ENCODE data around the gene SCYGR1.
A peak's percentile ranks its signal among the peaks of the same experiment; 100 is the strongest.

The SCYGR1 gene

DNA sequence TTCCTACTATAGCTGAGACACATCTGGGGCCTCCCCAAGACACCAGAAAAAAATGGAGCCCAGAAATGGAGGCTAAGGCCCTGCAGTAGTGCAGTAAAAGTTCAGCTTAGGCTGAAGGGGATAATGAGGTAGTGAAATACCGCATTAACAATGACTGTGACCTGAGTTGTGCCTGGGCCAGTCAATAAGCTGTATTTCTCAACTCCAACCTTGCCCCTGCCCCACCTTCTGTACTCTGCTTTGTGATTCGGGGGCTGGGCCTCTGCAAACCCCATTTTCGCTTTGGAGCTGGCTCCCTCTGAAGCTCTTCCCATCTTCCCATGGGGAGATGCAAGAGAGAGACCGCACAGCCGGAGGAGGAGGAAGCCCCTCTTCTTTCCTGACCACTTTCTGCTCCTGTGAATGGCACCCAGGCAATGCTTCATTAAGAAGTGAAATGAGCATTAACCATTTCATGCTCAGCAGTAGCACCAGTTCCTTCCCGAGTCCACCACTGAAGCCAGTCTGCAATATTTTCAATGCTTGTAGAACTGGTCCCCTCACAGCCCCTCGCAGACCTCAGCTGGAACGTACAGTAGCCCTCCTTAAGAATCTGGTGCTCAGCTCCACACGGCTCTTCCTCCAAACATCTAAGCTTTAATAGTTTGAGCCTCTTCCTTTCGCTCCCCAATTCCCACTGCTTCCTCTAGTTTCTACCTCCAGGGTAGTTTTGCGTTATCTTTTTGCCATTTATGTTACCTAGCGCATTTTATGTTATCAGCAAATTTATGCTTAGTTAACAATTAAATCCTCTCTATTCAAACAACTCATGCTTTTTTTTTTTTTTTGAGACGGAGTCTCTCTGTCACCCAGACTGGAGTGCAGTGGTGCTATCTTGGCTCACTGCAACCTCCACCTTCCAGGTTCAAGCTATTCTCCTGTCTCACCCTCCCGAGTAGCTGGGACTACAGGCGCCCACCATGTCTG is 32.6 kb upstream of the SCYGR1 start:
- no peaks in the 10 kb centered on the region for H3K36me3 ChIP-seq (ENCODE audit: control insufficient read depth, insufficient read depth, low read length)
- no peaks in the 10 kb centered on the region for H3K27me3 ChIP-seq (replicated peaks; ENCODE audit: control insufficient read depth, insufficient read depth, low read length)
- DNase-seq (ENCODE audit: extremely low read depth, insufficient read length) = no peak
- TF ChIP-seq, protein P1, sequence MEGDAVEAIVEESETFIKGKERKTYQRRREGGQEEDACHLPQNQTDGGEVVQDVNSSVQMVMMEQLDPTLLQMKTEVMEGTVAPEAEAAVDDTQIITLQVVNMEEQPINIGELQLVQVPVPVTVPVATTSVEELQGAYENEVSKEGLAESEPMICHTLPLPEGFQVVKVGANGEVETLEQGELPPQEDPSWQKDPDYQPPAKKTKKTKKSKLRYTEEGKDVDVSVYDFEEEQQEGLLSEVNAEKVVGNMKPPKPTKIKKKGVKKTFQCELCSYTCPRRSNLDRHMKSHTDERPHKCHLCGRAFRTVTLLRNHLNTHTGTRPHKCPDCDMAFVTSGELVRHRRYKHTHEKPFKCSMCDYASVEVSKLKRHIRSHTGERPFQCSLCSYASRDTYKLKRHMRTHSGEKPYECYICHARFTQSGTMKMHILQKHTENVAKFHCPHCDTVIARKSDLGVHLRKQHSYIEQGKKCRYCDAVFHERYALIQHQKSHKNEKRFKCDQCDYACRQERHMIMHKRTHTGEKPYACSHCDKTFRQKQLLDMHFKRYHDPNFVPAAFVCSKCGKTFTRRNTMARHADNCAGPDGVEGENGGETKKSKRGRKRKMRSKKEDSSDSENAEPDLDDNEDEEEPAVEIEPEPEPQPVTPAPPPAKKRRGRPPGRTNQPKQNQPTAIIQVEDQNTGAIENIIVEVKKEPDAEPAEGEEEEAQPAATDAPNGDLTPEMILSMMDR (IDR thresholded peaks at IDR 0.05; ENCODE audit: insufficient read depth, low read length, poor library complexity, severe bottlenecking) = no peak
- no peak overlapping the region for H3K4me3 ChIP-seq (replicated peaks; ENCODE audit: low read depth, low read length)

DNA sequence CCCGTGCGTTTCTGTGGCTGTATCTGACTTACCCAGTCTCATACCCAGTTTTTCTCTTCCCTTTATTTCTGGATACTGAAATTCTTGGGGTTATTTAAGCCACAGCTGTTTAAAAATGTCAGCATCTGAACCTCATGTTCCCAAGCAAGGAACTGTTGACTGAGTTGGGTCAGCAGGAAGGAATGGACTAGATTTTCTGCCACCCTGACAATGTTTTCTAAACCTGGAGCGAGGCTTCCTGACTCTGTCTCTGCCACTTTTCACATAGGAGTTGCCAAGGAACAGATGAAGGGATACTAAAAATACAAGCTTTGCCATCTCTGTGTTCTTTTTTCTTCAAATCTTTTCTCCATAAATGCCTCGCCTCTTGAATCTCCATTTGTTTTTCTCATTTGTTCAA is 29.0 kb upstream of the SCYGR1 start:
- TF ChIP-seq, protein P1 (IDR thresholded peaks at IDR 0.05; ENCODE audit: insufficient read depth, low read length, poor library complexity, severe bottlenecking) = no peak
- Histone ChIP-seq H3K27me3 (replicated peaks; ENCODE audit: control insufficient read depth, insufficient read depth, low read length) (no peaks in the 10 kb centered on the region), H3K36me3 (ENCODE audit: control insufficient read depth, insufficient read depth, low read length) (no peaks in the 10 kb centered on the region), H3K4me3 (replicated peaks; ENCODE audit: low read depth, low read length) (no peak overlapping the region)
- no peak for DNase-seq (ENCODE audit: extremely low read depth, insufficient read length)

DNA sequence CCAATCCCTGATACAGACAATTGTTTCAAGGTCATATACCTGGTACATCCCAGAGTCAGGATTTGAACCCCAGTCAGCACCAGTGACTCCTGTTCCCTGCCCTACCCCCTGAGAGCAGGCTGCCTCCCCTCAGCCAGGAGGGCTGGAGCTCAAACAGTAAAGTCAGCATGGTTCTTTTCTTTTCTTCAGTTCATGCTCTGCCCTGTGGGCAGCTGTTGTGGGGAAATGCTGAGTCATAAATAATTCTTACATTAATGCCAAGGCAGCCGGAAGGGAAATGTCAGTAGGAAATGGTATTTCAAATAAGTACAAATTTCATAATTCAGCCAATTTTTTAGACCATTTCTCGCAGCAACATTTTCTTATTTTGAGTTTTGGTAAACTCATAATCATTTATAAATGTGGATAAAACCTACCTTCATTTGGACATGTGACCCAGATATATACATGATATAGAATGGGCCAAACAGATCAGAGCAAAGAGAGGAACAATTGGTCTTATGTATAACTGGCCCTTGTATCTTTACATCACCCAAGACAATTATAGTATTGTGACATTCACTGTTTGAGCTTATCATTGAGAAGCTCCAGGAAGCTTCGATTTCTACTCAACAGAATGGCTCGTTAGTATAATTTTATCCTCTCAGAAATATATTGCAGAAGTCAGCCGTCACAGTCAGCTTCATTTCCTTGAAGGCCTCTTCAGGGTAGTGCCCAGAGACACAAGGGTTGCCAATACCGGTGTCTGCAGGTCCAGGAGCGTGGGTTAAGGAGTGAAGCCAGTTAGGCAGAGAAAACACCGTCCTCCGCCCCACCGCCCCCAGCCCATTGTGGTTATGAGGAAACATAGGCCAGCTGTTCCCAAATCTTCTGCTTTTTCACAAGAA is 28.0 kb upstream of the SCYGR1 start:
- Histone ChIP-seq H3K27me3 (replicated peaks; ENCODE audit: control insufficient read depth, insufficient read depth, low read length) (no peaks in the 10 kb centered on the region), H3K36me3 (ENCODE audit: control insufficient read depth, insufficient read depth, low read length) (no peaks in the 10 kb centered on the region), H3K4me3 (replicated peaks; ENCODE audit: low read depth, low read length) (no peak overlapping the region)
- TF ChIP-seq, protein P1 (IDR thresholded peaks at IDR 0.05; ENCODE audit: insufficient read depth, low read length, poor library complexity, severe bottlenecking) = no peak
- DNase-seq (ENCODE audit: extremely low read depth, insufficient read length) = peak; percentile 49

DNA sequence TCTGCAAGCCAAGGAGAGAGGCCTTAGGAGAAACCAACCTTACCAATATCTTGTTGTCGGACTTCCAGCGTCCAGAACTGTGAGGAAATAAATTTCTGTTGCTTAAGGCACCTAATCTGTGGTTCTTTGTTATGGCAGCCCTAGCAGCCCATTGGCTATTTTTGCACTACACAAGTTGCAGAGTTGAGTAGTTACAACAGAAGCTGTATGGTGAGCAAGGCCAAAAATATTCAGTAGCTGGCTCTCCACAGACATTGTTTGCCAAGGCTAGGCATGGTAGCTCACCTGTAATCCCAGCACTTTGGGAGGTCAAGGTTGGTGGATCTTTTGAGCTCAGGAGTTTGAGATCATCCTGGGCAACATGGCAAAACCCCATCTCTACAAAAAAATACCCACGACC is 27.1 kb upstream of the SCYGR1 start:
- H3K36me3 ChIP-seq (ENCODE audit: control insufficient read depth, insufficient read depth, low read length) = no peaks in the 10 kb centered on the region
- no peak overlapping the region for H3K4me3 ChIP-seq (replicated peaks; ENCODE audit: low read depth, low read length)
- no peaks in the 10 kb centered on the region for H3K27me3 ChIP-seq (replicated peaks; ENCODE audit: control insufficient read depth, insufficient read depth, low read length)
- no peak for DNase-seq (ENCODE audit: extremely low read depth, insufficient read length)
- TF ChIP-seq, protein P1 (IDR thresholded peaks at IDR 0.05; ENCODE audit: insufficient read depth, low read length, poor library complexity, severe bottlenecking) = no peak

DNA sequence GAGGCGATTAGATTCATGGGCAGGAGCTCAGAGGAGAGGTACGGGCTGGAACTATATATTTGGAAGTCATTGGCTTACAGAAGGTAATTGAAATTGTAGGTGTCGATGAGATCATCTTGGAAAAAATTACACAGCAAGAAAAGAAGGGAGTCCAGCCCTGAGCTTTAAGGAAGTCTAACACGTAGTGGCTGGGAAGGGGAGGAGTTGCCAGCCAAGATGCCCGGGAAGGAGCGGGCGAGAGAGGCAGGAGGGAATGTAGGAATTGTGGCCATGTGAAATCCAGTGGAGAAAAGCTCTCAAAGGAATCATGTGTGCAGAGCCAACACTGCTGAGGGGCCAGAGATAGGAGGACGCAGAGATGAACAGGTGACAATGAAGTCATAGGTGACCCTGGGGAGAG is 25.6 kb upstream of the SCYGR1 start:
- no peak for DNase-seq (ENCODE audit: extremely low read depth, insufficient read length)
- Histone ChIP-seq H3K27me3 (replicated peaks; ENCODE audit: control insufficient read depth, insufficient read depth, low read length) (no peaks in the 10 kb centered on the region), H3K36me3 (ENCODE audit: control insufficient read depth, insufficient read depth, low read length) (no peaks in the 10 kb centered on the region), H3K4me3 (replicated peaks; ENCODE audit: low read depth, low read length) (no peak overlapping the region)
- TF ChIP-seq, protein P1 (IDR thresholded peaks at IDR 0.05; ENCODE audit: insufficient read depth, low read length, poor library complexity, severe bottlenecking) = no peak

Data from GM06990 (cell line).